Measurements from ENCODE around the gene IMMT.
A peak's percentile ranks its signal among the peaks of the same experiment; 100 is the strongest.
"Not testable (repeated sequence)": the region's sequence is repeated elsewhere in the genome, so short reads cannot be mapped to it uniquely, and the experiment has no call there.

The IMMT gene

DNA sequence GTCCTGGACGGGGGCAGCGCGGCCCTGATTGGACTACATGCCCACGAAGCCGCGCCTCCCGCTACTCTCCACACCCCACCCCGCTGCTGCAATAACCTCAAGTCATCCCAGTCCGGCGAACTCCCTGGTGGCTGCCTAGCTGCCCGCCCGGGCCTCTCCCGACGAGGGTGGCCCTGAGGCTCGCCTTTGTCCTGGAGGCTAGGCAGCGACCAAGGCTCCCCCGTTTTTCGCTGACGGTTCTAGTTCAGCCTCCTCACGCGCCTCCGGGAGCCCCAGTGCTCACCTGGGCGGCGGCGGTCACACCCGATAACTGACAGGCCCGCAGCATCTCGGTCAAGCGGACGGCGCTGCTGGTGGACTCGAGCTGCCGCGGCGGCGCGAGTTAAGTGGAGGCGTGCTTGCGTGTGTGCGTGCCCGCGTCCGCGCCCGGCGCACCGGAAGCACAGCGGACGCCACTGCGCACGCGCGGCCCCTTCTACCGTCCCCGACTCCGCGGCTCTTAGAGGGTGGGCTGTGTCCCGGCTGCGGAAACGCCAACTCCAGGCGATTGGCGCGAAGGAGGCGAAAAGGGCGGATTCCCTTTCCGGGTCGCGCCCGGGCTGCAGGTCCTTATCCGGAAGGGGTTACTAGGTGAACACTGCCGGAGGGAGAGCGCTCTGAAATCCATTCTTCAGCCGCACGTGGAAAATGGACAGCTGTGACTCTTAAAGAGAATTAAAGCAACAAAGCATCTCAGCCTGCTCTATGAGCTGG is at the start of gene IMMT:
IMMT (minus strand) TSS at position 408 of the 753 bp plus-strand sequence; CDS start at position 328, 80 bp downstream.
- no peak for TF ChIP-seq CTCF (IDR thresholded peaks at IDR 0.05; ENCODE audit: low read depth, low read length)
- peak; percentile 93 for DNase-seq (ENCODE audit: extremely low read depth, low read depth)

GRCh38 chr2:86244781-86245180 is 49.5 kb upstream of the IMMT start:
- not testable (repeated sequence) for DNase-seq (ENCODE audit: extremely low read depth, low read depth)

- no peak for TF ChIP-seq CTCF (IDR thresholded peaks at IDR 0.05; ENCODE audit: low read depth, low read length)
- no peak for DNase-seq (ENCODE audit: extremely low read depth, low read depth)
Measured at GRCh38 chr2:86243950-86244733, 48.9 kb upstream of the IMMT start.

- no peak for TF ChIP-seq CTCF (IDR thresholded peaks at IDR 0.05; ENCODE audit: low read depth, low read length)
- DNase-seq (ENCODE audit: extremely low read depth, low read depth): no peak
Measured at GRCh38 chr2:86243272-86243671, 48.0 kb upstream of the IMMT start.

DNA sequence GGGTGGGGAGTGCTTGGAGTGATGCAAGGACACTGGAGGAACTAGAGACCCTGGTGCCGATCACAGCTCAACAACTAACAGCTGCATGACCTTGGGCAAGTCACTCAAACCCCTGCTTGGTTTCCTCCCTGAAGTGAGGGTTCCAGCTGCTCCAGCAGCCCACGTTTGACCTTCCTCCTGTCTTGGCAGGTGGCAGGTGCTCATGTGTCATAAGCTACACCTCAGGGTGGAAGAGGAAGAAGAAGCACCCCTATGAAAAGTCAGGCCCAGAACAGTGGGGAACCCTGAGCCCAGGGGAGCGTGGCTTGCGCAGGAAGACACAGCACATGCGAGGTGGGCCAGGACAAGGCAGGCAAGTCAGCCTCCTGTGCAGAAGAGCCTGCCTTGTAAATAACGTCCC is 46.3 kb upstream of the IMMT start:
- no peak for TF ChIP-seq CTCF (IDR thresholded peaks at IDR 0.05; ENCODE audit: low read depth, low read length)

GRCh38 chr2:86240251-86240650 is 45.0 kb upstream of the IMMT start:
- DNase-seq (ENCODE audit: extremely low read depth, low read depth): no peak
- TF ChIP-seq CTCF (IDR thresholded peaks at IDR 0.05; ENCODE audit: low read depth, low read length): no peak

More for the DNA sequence above, 46.3 kb upstream of the IMMT start:
- no peak for DNase-seq (ENCODE audit: extremely low read depth, low read depth)

- no peak for TF ChIP-seq CTCF (IDR thresholded peaks at IDR 0.05; ENCODE audit: low read depth, low read length)
- DNase-seq (ENCODE audit: extremely low read depth, low read depth): no peak
Measured at GRCh38 chr2:86239745-86240144, 44.5 kb upstream of the IMMT start.
